Ecto neural progenitor cell (in vitro differentiated cells): ENCODE results near the gene CADPS.

Source experiments
- DNase-seq: peaks from one replicate; pipeline ENCODE4 v3.0.0-alpha.2; 2018; ENCODE audit warnings: low spot score

The CADPS gene

GRCh38 chr3:62874711-62875557 is at the start of gene CADPS:
TSS of gene CADPS (minus strand) at chr3:62875416. CDS start at chr3:62875029, 387 bp downstream.
- peak; percentile 66 for DNase-seq

DNA sequence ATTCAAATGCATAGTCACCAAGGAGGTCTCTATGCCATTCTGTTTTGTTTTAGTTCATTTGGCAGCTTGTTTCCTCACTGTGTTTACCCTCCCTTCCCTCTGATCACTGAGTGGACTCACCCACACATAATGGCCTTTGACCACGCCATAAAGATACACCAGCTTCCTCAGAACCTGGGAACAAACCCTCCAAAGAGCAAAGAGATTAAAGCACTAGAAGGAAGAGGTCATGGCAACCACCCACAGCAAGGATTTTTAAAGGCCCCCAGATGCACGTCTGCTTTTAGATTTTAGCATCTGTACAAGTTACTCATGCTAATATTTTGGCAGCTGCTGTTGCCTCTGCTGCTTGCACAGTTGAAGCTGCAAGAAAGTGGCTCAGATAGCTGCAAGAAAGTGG is 47.9 kb upstream of the CADPS start:
- no peak for DNase-seq

DNA sequence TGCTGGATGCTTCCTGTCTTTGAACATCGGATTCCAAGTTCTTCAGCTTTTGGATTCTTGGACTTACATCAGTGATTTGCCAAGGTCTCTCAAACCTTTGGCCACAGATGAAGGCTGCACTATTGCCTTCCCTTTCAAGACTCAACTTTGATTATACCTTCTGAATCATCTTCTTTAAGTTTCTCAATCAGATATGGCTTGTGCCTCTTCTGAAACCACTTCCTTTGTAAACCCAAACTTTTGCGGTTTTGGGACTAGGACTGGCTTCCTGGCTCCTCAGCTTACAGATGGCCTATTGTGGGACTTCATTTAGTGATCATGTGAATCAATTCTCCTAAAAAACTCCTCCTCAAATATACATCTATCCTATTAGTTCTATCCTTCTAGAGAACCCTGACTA is 47.1 kb upstream of the CADPS start:
- DNase-seq, result no peak

DNA sequence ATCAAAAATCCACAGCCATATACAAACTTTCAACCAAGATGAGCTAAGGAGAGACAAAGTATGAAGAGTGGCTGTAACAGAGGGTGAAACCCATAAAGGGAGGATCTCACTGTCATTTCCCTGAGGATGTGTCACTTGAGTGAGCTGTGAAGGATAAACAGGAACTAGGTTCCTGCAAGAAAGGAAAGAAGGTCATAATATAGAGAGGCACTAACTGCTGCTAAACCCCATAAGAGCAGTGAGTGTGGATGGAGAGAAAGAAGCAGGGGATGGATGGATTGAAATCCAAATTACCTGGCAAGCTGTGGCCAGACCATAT is 45.2 kb upstream of the CADPS start:
- DNase-seq, result no peak

GRCh38 chr3:62919784-62920465 is 44.7 kb upstream of the CADPS start:
- DNase-seq, result no peak

DNA sequence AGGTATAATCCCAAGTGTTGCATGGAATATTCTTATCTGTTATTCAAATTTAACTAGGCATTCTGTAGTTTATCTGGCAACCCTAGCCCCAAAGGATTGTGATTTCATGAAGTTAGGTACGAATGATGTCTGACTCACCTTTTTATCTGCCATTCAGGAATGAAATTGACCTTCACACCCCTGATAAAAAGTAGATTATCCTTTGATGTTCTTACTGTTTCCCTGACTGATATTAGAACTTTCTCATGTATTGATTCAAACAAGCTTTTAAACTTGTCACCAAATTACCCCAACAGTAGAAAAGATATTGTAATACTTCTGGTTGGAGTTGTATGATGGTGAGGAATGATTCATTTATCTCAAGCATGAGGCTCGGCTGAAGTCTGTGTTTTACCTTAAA is 43.6 kb upstream of the CADPS start:
- DNase-seq, result no peak

DNA sequence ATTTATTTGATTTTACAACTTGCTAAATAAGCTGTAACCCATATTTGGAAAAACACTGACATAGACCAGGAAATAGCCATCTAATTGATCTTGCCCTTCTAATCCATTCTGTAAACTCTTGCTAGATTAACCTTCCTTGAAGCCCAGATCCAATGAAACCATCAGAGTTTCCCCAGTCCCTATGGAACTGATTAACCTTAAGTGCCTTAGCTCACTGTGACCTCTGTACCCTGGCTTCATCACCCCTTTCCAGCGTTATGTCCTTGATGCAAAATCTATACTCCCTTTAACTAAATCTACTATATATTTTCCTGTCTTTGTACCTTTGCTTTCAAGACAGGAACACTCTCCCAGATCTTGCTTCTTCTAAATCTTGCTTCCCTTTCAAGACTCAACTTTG is 42.9 kb upstream of the CADPS start:
- no peak for DNase-seq

DNA sequence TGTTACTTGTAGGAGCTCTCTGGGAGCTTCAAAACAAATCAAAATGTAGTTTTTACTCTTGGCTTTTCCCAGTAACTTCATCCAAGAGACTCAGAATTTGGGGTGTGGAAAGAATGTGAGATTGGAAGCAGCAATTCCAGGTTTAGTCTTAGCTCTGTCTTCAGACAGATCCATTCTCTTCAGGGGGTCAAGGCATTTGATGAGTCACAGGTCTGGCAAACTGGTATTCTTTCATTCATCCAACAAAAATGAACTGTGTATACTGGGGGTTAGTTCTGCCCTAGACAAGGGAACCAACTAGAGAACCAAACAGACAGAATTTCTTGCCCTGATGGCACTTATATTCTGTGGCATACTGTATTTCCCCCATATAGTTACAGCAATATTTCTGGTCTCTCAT is 36.3 kb upstream of the CADPS start:
- DNase-seq, result no peak

GRCh38 chr3:62905331-62905730 is 30.1 kb upstream of the CADPS start:
- no peak for DNase-seq

GRCh38 chr3:62898530-62899496 is 23.6 kb upstream of the CADPS start:
- DNase-seq, result no peak

GRCh38 chr3:62895901-62896300 is 20.7 kb upstream of the CADPS start:
- DNase-seq, result no peak

DNA sequence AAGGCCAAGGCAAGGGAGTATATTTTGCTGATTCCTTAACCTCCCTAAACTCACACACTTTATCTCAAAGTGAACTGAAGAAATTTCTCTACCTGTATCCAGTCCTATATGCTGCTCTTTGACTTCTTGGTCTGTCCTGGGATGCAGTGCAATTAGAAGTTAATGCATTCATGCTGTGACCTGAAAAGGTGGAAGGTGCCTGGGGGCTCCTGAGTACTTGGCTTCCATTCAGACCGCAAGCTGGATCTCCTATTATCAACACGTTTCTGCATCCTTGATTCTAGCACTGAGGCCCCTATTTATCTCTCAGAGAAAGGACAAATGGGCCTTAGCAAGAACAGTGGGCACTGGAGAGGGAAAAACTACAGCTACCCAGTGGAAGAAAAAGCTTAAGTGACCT is 17.7 kb upstream of the CADPS start:
- DNase-seq, result no peak

GRCh38 chr3:62892045-62892444 is 16.8 kb upstream of the CADPS start:
- no peak for DNase-seq

- no peak for DNase-seq
Observed at GRCh38 chr3:62888778-62889177, 13.6 kb upstream of the CADPS start.

GRCh38 chr3:62888180-62888579 is 13.0 kb upstream of the CADPS start:
- DNase-seq, result no peak

GRCh38 chr3:62885136-62885535 is 9.9 kb upstream of the CADPS start:
- no peak for DNase-seq

- DNase-seq, result no peak
Observed at GRCh38 chr3:62884096-62884870, 9.1 kb upstream of the CADPS start.

- DNase-seq, result no peak
Observed at GRCh38 chr3:62882676-62883200, 7.5 kb upstream of the CADPS start.

DNA sequence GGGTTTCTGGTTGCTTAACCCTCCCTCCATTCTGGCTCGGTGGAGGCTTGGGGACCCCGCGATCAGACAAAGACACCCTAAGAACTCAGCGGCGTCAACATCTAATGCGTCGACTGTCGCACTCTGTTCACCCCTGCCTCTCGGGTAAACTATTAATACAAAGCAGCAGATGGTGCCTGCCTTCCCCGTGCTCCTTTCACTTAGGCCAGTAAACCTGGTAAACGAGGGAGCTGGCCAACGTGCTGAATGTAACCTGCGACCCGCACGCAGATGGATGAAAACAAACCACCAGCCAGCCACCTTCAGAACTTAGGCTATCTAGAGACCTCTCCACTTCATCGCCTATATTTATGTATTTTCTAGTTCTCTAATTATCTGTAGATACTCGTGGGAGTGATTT is 848 bp upstream of the CADPS start:
- peak; percentile 82 for DNase-seq

DNA sequence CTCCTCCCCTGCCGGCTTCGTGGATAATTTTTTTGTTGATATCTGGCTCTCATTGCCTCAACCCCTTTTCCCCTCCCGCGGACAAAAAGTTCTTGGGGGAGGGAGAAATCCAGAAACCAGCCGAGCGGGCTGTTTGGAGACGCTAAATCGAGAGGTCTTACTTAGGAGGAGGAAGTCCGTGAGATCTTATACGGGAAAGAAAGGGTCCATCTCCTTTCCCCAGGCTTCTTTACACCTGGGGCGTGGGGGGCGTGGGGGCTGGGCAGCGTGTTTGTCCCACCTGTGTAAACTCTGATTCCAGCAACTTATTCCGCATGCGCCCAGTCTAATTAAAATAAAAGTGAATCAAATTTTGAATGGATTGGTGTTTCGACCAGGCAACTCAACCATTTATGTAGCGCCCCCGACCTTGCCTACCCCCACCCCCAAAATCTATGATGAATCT is 364 bp upstream of the CADPS start:
- no peak for DNase-seq
